GM23338 (cell line): ENCODE data around the gene DHRS7C.

Experiments
- CREB1 ChIP-seq: fragments of 250-450 bp; sonication (Bioruptor Pico); IDR thresholded peaks from 2 replicates; pipeline ENCODE4 v1.5.0; 2020; ENCODE audit warnings: low read depth, mild to moderate bottlenecking, moderate library complexity
- EZH2 ChIP-seq: fragments of 200-600 bp; sonication (generic); IDR thresholded peaks from one replicate; pipeline ENCODE4 v1.8.0; 2017; ENCODE audit warnings: antibody characterized with exemption, mild to moderate bottlenecking, low read depth; ENCODE audit not compliant: unreplicated experiment
- EZH2phosphoT487 ChIP-seq: fragments of 200-600 bp; sonication (generic); IDR thresholded peaks from one replicate; pipeline ENCODE4 v1.8.1; 2018; ENCODE audit warnings: antibody characterized with exemption; ENCODE audit not compliant: unreplicated experiment
- JUNB ChIP-seq: IDR thresholded peaks from one replicate; pipeline ENCODE4 v1.6.1; 2016; ENCODE audit warnings: antibody characterized with exemption; ENCODE audit not compliant: unreplicated experiment
- POLR2AphosphoS5 ChIP-seq: IDR thresholded peaks from 2 replicates; pipeline ENCODE4 v1.6.1; 2016; ENCODE audit warnings: antibody characterized with exemption, low read depth
- TF ChIP-seq, protein P1 (sequence below), 2 experiments: fragments of 200-600 bp in 1 of 2; sonication (generic) in 1 of 2; conservative IDR thresholded peaks; 2 replicates each; pipeline versions ENCODE4 v1.5.1 to v1.6.1; 2016 to 2017; ENCODE audit warnings: antibody characterized with exemption in 2 of 2, low read depth in 2 of 2, mild to moderate bottlenecking in 2 of 2, moderate library complexity in 1 of 2
- TF ChIP-seq, protein P2 (sequence below): IDR thresholded peaks from one replicate; pipeline ENCODE4 v1.6.1; 2018; ENCODE audit warnings: antibody characterized with exemption; ENCODE audit not compliant: unreplicated experiment

DNA sequence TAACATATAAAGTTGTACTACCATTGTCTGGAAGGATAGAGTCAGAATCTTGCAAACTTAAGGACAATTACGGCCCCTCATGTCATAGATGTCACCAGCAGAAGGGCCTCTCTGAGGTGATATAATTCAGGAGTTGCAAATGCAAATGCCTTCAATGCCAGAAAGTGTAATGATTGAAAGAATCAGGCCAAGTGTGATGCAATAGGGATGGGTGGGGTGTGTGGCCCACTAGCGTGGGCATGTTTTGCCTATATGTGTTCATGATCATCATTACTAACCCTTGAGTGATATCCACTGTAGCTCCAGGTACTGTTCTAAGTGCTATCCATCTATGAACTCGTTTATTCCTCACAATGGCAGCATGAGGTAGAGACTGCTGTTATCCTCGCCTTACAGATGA, 1.1 kb downstream of the DHRS7C start:
- TF ChIP-seq, protein P1, sequence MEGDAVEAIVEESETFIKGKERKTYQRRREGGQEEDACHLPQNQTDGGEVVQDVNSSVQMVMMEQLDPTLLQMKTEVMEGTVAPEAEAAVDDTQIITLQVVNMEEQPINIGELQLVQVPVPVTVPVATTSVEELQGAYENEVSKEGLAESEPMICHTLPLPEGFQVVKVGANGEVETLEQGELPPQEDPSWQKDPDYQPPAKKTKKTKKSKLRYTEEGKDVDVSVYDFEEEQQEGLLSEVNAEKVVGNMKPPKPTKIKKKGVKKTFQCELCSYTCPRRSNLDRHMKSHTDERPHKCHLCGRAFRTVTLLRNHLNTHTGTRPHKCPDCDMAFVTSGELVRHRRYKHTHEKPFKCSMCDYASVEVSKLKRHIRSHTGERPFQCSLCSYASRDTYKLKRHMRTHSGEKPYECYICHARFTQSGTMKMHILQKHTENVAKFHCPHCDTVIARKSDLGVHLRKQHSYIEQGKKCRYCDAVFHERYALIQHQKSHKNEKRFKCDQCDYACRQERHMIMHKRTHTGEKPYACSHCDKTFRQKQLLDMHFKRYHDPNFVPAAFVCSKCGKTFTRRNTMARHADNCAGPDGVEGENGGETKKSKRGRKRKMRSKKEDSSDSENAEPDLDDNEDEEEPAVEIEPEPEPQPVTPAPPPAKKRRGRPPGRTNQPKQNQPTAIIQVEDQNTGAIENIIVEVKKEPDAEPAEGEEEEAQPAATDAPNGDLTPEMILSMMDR (conservative IDR thresholded peaks at IDR 0.05; ENCODE audit: low read depth in 2 of 2): no peak
- TF ChIP-seq, protein P2, sequence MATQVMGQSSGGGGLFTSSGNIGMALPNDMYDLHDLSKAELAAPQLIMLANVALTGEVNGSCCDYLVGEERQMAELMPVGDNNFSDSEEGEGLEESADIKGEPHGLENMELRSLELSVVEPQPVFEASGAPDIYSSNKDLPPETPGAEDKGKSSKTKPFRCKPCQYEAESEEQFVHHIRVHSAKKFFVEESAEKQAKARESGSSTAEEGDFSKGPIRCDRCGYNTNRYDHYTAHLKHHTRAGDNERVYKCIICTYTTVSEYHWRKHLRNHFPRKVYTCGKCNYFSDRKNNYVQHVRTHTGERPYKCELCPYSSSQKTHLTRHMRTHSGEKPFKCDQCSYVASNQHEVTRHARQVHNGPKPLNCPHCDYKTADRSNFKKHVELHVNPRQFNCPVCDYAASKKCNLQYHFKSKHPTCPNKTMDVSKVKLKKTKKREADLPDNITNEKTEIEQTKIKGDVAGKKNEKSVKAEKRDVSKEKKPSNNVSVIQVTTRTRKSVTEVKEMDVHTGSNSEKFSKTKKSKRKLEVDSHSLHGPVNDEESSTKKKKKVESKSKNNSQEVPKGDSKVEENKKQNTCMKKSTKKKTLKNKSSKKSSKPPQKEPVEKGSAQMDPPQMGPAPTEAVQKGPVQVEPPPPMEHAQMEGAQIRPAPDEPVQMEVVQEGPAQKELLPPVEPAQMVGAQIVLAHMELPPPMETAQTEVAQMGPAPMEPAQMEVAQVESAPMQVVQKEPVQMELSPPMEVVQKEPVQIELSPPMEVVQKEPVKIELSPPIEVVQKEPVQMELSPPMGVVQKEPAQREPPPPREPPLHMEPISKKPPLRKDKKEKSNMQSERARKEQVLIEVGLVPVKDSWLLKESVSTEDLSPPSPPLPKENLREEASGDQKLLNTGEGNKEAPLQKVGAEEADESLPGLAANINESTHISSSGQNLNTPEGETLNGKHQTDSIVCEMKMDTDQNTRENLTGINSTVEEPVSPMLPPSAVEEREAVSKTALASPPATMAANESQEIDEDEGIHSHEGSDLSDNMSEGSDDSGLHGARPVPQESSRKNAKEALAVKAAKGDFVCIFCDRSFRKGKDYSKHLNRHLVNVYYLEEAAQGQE: no peak
- TF ChIP-seq CREB1 (CRISPR knock-in tag) (no peak), JUNB (no peak), POLR2AphosphoS5 (no peak), EZH2phosphoT487 (no peak), EZH2 (no peak)
